Measurements from ENCODE around the gene NGDN.
"Not testable (repeated sequence)": the region's sequence is repeated elsewhere in the genome, so short reads cannot be mapped to it uniquely, and the experiment has no call there.

NGDN gene

DNA sequence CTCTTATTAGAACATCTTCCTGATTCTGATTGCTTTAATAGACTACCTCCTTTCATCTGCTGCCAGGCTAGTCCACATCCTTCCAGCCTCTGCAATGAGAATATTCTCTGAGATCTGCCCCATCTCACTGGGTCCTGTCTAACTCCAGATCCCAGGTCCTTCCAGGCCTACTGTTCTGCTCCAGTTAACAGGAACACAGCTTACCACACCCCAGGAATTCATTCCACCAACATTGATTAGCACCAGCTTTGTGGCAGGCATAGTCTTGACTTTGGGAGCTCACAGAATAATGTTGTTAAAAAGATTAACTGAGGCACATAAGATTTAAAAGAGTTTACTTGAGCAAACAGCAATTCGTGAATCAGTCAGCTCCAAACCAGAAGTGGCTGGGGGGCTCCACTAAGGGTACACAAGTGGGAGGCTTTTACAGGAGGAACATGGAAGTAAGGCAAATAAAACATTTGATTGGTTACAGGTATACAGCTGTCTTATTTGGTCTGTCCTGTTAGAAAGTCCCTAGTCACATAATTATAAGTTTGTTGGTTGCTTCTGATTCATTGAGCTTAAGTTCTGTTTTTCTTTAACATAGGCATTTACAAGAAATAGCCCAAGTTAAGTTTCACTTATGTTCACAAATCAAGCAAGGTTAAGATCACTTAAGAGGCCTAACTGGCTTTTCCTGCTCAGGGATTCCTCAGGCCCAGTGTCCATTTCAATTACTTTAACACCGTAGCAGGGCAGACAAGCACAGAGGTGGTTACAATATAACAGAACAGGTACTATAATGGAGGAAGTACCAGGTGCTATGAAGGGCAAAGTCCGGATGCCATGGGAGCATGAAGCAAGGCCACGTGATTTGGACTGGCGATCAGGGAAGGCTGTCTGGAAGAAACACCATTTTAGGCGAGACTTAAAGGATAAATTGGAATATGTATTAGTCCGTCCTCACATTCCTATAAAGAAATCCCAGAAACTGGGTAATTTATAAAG lies 21.8 kb upstream of the NGDN start:
- H3K27me3 ChIP-seq, result peaks cover 22% of the 10 kb centered on the region
- no peaks in the 10 kb centered on the region for H3K4me1 ChIP-seq (ENCODE audit: control insufficient read depth in 1 of 2, insufficient read depth in 1 of 2, low read depth in 1 of 2, low read length in 1 of 2)
- no peaks in the 10 kb centered on the region for H3K9me3 ChIP-seq
- no peaks in the 10 kb centered on the region for H3K36me3 ChIP-seq
- no peak overlapping the region for H3K4me3 ChIP-seq (ENCODE audit: low read depth in 1 of 2, low read length in 1 of 2)
- no peak overlapping the region for H3K27ac ChIP-seq
- TF ChIP-seq, protein P1, sequence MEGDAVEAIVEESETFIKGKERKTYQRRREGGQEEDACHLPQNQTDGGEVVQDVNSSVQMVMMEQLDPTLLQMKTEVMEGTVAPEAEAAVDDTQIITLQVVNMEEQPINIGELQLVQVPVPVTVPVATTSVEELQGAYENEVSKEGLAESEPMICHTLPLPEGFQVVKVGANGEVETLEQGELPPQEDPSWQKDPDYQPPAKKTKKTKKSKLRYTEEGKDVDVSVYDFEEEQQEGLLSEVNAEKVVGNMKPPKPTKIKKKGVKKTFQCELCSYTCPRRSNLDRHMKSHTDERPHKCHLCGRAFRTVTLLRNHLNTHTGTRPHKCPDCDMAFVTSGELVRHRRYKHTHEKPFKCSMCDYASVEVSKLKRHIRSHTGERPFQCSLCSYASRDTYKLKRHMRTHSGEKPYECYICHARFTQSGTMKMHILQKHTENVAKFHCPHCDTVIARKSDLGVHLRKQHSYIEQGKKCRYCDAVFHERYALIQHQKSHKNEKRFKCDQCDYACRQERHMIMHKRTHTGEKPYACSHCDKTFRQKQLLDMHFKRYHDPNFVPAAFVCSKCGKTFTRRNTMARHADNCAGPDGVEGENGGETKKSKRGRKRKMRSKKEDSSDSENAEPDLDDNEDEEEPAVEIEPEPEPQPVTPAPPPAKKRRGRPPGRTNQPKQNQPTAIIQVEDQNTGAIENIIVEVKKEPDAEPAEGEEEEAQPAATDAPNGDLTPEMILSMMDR (IDR thresholded peaks at IDR 0.05), result no peak

- Histone ChIP-seq H3K4me3 (ENCODE audit: low read depth in 1 of 2, low read length in 1 of 2) (no peak overlapping the region), H3K4me1 (ENCODE audit: control insufficient read depth in 1 of 2, insufficient read depth in 1 of 2, low read depth in 1 of 2, low read length in 1 of 2) (no peaks in the 10 kb centered on the region), H3K27me3 (peaks cover 30% of the 10 kb centered on the region), H3K27ac (no peak overlapping the region), H3K9me3 (no peaks in the 10 kb centered on the region), H3K36me3 (no peaks in the 10 kb centered on the region)
- TF ChIP-seq, protein P1 (IDR thresholded peaks at IDR 0.05), result no peak
Observed at GRCh38 chr14:23449314-23449713, 20.2 kb upstream of the NGDN start.

DNA sequence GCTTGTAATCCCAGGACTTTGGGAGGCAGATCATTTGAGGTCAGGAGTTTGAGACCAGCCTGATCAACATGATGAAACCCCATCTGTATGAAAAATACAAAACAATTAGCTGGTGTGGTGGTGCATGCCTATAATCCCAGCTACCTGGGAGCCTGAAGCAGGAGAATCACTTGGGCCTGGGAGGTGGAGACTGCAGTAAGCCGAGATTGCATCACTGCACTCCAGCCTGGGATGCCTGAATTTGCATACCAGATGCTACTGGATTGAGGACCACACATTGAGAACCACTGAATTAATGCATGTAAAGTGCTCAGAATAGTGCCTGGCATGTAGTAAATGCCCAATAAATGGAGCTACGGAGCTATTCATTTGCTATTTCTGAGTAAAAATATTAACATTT lies 19.1 kb upstream of the NGDN start:
- H3K4me3 ChIP-seq (ENCODE audit: low read depth in 1 of 2, low read length in 1 of 2), result no peak overlapping the region
- no peak overlapping the region for H3K27ac ChIP-seq
- TF ChIP-seq, protein P1 (IDR thresholded peaks at IDR 0.05), result no peak
- no peaks in the 10 kb centered on the region for H3K4me1 ChIP-seq (ENCODE audit: control insufficient read depth in 1 of 2, insufficient read depth in 1 of 2, low read depth in 1 of 2, low read length in 1 of 2)
- H3K27me3 ChIP-seq, result peaks cover 34% of the 10 kb centered on the region
- no peaks in the 10 kb centered on the region for H3K36me3 ChIP-seq
- H3K9me3 ChIP-seq, result no peaks in the 10 kb centered on the region

GRCh38 chr14:23452237-23452636 lies 17.3 kb upstream of the NGDN start:
- Histone ChIP-seq H3K27ac (no peak overlapping the region), H3K27me3 (peaks cover 42% of the 10 kb centered on the region), H3K9me3 (no peaks in the 10 kb centered on the region), H3K4me3 (ENCODE audit: low read depth in 1 of 2, low read length in 1 of 2) (no peak overlapping the region), H3K4me1 (ENCODE audit: control insufficient read depth in 1 of 2, insufficient read depth in 1 of 2, low read depth in 1 of 2, low read length in 1 of 2) (no peaks in the 10 kb centered on the region), H3K36me3 (no peaks in the 10 kb centered on the region)
- TF ChIP-seq, protein P1 (IDR thresholded peaks at IDR 0.05), result no peak

- TF ChIP-seq, protein P1 (IDR thresholded peaks at IDR 0.05), result no peak
- Histone ChIP-seq H3K27ac (no peak overlapping the region), H3K36me3 (no peaks in the 10 kb centered on the region), H3K4me1 (ENCODE audit: control insufficient read depth in 1 of 2, insufficient read depth in 1 of 2, low read depth in 1 of 2, low read length in 1 of 2) (no peaks in the 10 kb centered on the region), H3K4me3 (ENCODE audit: low read depth in 1 of 2, low read length in 1 of 2) (no peak overlapping the region), H3K9me3 (no peaks in the 10 kb centered on the region), H3K27me3 (peaks cover 59% of the 10 kb centered on the region)
Observed at GRCh38 chr14:23454445-23454856, 15.1 kb upstream of the NGDN start.

GRCh38 chr14:23456883-23457586 lies 12.5 kb upstream of the NGDN start:
- H3K27ac ChIP-seq; H3K9me3 ChIP-seq; H3K36me3 ChIP-seq; H3K4me1 ChIP-seq (ENCODE audit: control insufficient read depth in 1 of 2, insufficient read depth in 1 of 2, low read depth in 1 of 2, low read length in 1 of 2); H3K4me3 ChIP-seq (ENCODE audit: low read depth in 1 of 2, low read length in 1 of 2): not testable (repeated sequence)
- H3K27me3 ChIP-seq, result peaks cover 64% of the 10 kb centered on the region
